Osteocyte (in vitro differentiated cells): ENCODE measurements around the gene ZC3H10. TPM values are rescaled to one million over a fixed set of nuclear protein-coding genes. Genes with fewer than 3 reads are reported as not detected.
A peak's percentile ranks its signal among the peaks of the same experiment; 100 is the strongest.
"Not testable (repeated sequence)": the region's sequence is repeated elsewhere in the genome, so short reads cannot be mapped to it uniquely, and the experiment has no call there.

Source experiments
- DNase-seq: peaks from one replicate; pipeline ENCODE4 v3.0.0; 2021; ENCODE audit warnings: mixed read lengths; ENCODE audit not compliant: unreplicated experiment; ENCODE audit errors: extremely low spot score
- H3K27ac Mint-ChIP-seq: one replicate; pipeline ENCODE4 v1.8.0; 2021; ENCODE audit warnings: mild to moderate bottlenecking, mixed read lengths; ENCODE audit not compliant: unreplicated experiment
- H3K27me3 Mint-ChIP-seq: one replicate; pipeline ENCODE4 v1.8.0; 2021; ENCODE audit warnings: mixed read lengths; ENCODE audit not compliant: unreplicated experiment
- H3K36me3 Mint-ChIP-seq: one replicate; pipeline ENCODE4 v1.8.0; 2021; ENCODE audit warnings: mixed read lengths; ENCODE audit not compliant: unreplicated experiment
- H3K4me1 Mint-ChIP-seq: one replicate; pipeline ENCODE4 v1.8.0; 2021; ENCODE audit warnings: mixed read lengths; ENCODE audit not compliant: unreplicated experiment
- H3K4me3 Mint-ChIP-seq: one replicate; pipeline ENCODE4 v1.8.0; 2021; ENCODE audit warnings: mild to moderate bottlenecking, moderate library complexity, mixed read lengths; ENCODE audit not compliant: unreplicated experiment
- H3K9me3 Mint-ChIP-seq: one replicate; pipeline ENCODE4 v1.8.0; 2021; ENCODE audit warnings: mixed read lengths; ENCODE audit not compliant: unreplicated experiment
- long read RNA-seq: library from polyadenylated mRNA; unstranded; transcript quantifications from one replicate; pipeline ENCODE4 v2.0.0, GENCODE V29; 2021
- total RNA-seq: library from RNA; stranded (reverse); gene quantifications from 2 replicates; pipeline ENCODE4 v1.2.1, GENCODE V29; 2021
- TF ChIP-seq, protein P1 (sequence below): fragments of 200-600 bp; sonication (generic); IDR thresholded peaks from 2 replicates; pipeline ENCODE4 v1.5.0; 2021; ENCODE audit warnings: antibody characterized with exemption, mild to moderate bottlenecking, moderate library complexity

Gene ZC3H10, protein sequence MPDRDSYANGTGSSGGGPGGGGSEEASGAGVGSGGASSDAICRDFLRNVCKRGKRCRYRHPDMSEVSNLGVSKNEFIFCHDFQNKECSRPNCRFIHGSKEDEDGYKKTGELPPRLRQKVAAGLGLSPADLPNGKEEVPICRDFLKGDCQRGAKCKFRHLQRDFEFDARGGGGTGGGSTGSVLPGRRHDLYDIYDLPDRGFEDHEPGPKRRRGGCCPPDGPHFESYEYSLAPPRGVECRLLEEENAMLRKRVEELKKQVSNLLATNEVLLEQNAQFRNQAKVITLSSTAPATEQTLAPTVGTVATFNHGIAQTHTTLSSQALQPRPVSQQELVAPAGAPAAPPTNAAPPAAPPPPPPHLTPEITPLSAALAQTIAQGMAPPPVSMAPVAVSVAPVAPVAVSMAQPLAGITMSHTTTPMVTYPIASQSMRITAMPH
- 10.5 and 11.8 TPM in 2 replicates for total RNA-seq
- long read RNA-seq, full-length matches to known transcripts: 10 of 10 reads
- long read RNA-seq, partial matches to known transcripts: 0 of 10 reads
- long read RNA-seq, other reads (novel, unspliced or antisense): 0 of 10 reads

DNA sequence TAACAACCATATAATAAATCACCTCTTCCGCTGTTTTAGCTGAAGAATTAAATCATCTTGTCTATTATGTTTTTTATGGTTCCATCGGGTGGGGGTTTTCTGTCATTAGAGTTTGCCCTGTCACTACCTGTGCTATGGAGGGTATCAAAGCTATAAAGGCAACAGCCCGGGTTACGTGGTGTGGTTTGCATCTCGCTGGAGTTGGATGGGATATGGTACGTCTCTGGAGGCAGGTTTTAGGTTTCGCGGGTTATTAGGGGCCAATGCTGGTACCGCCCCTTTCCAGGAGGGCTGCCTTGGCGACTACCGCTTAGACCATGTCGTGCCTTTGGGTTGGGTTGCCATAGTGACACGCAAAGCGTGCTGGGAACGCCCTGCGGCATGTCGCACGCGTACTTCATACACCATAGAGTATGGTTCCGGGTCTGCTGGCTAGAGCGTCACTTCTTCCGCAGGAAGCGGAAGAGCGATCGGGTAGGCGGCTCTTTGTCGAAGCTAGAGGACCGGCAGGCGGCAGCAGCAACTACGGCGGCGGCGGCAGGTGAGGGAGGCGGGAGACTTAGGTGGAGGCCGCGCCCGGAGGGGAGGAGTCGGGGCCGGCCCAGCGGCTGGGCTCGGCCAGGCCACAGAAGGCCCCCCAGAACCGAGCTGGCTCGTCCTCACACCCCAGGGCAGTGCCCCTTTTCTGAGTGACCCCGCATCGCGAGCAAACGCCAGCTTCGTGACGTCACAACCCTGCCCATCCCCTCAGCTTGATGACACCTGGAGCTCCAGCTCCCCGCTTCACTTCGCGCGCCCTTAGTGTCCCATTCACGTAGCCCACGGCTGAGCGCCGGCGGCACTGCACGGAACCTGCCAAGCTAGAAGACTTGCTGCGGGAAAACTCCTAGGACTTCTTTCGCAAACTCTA is at the start of gene ZC3H10:
Gene ZC3H10, plus strand, starts transcription at position 489 of the 910 bp plus-strand sequence. CDS start 2,297 bp downstream, outside the sequence.
- TF ChIP-seq, protein P1, sequence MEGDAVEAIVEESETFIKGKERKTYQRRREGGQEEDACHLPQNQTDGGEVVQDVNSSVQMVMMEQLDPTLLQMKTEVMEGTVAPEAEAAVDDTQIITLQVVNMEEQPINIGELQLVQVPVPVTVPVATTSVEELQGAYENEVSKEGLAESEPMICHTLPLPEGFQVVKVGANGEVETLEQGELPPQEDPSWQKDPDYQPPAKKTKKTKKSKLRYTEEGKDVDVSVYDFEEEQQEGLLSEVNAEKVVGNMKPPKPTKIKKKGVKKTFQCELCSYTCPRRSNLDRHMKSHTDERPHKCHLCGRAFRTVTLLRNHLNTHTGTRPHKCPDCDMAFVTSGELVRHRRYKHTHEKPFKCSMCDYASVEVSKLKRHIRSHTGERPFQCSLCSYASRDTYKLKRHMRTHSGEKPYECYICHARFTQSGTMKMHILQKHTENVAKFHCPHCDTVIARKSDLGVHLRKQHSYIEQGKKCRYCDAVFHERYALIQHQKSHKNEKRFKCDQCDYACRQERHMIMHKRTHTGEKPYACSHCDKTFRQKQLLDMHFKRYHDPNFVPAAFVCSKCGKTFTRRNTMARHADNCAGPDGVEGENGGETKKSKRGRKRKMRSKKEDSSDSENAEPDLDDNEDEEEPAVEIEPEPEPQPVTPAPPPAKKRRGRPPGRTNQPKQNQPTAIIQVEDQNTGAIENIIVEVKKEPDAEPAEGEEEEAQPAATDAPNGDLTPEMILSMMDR: peak; percentile 66
- peaks cover 36% of the 10 kb centered on the region for H3K4me1 Mint-ChIP-seq
- H3K27ac Mint-ChIP-seq: peak within 1 kb of the TSS; percentile 98

GRCh38 chr12:56071648-56072047 is 46.4 kb upstream of the ZC3H10 start:
- Mint-ChIP-seq H3K9me3 (no peaks in the 10 kb centered on the region), H3K36me3 (no peaks in the 10 kb centered on the region), H3K4me3 (no peak overlapping the region), H3K4me1 (no peaks in the 10 kb centered on the region), H3K27ac (no peak overlapping the region), H3K27me3 (no peaks in the 10 kb centered on the region)
- TF ChIP-seq, protein P1: no peak
- no peak for DNase-seq

More for the DNA sequence above, at the start of gene ZC3H10:
- peak; percentile 99 for DNase-seq
- Mint-ChIP-seq H3K4me3 (peak within 1 kb of the TSS; percentile 99), H3K36me3 (peaks cover 31% of the 10 kb centered on the region), H3K27me3 (no peaks in the 10 kb centered on the region), H3K9me3 (no peaks in the 10 kb centered on the region)

DNA sequence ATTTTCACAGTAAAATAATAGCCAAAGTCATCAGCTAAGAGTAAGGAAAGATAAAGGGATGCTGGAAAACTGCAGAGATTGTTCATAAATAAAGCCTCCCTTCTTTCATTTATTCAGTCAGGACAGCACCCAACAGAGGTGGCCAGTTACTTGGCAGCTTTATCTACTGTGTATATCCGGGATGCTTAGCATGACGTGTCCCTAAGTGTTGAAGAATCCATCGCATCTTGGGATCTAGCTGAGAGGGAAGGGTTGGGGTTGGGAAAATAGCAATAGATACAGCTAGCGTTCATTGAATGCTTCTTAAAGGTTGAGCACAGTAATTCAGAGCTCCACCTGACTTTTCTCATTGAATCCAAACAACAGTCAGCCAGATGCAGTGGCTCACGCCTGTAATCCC is 43.7 kb upstream of the ZC3H10 start:
- Mint-ChIP-seq H3K27me3 (no peaks in the 10 kb centered on the region), H3K4me1 (peaks cover 5% of the 10 kb centered on the region), H3K27ac (no peak overlapping the region), H3K4me3 (no peak overlapping the region), H3K36me3 (no peaks in the 10 kb centered on the region), H3K9me3 (no peaks in the 10 kb centered on the region)
- DNase-seq: no peak
- TF ChIP-seq, protein P1: no peak

- not testable (repeated sequence) for H3K27ac Mint-ChIP-seq, H3K36me3 Mint-ChIP-seq, DNase-seq, H3K9me3 Mint-ChIP-seq, H3K27me3 Mint-ChIP-seq, H3K4me3 Mint-ChIP-seq, H3K4me1 Mint-ChIP-seq
These were observed 40.1 kb upstream of the ZC3H10 start for GRCh38 chr12:56077966-56078365.

GRCh38 chr12:56078427-56078826 is 39.6 kb upstream of the ZC3H10 start:
- Mint-ChIP-seq H3K4me1 (peaks cover 7% of the 10 kb centered on the region), H3K9me3 (no peaks in the 10 kb centered on the region)

More at GRCh38 chr12:56078427-56078826, 39.6 kb upstream of the ZC3H10 start:
- peak overlapping the region; percentile 76 for H3K4me3 Mint-ChIP-seq
- peak overlapping the region; percentile 85 for H3K27ac Mint-ChIP-seq
- TF ChIP-seq, protein P1: no peak
- no peak for DNase-seq
- H3K36me3 Mint-ChIP-seq: no peaks in the 10 kb centered on the region
- no peaks in the 10 kb centered on the region for H3K27me3 Mint-ChIP-seq
